ENCODE data around the gene MEIS3.
A peak's percentile ranks its signal among the peaks of the same experiment; 100 is the strongest.

Gene MEIS3

GRCh38 chr19:47436712-47437401 lies 17.5 kb upstream of the MEIS3 start:
- in situ Hi-C loops (cut with HindIII; ENCODE audit: low sequenced_read_pairs): no loop called here
- DNase-seq (ENCODE audit: low read depth, low spot score): peak; percentile 46
- H3K4me3 ChIP-seq (ENCODE audit: low read depth, low read length): no peak overlapping the region
- peak; percentile 83 for TF ChIP-seq CTCF (IDR thresholded peaks at IDR 0.05; ENCODE audit: low read depth, low read length)

DNA sequence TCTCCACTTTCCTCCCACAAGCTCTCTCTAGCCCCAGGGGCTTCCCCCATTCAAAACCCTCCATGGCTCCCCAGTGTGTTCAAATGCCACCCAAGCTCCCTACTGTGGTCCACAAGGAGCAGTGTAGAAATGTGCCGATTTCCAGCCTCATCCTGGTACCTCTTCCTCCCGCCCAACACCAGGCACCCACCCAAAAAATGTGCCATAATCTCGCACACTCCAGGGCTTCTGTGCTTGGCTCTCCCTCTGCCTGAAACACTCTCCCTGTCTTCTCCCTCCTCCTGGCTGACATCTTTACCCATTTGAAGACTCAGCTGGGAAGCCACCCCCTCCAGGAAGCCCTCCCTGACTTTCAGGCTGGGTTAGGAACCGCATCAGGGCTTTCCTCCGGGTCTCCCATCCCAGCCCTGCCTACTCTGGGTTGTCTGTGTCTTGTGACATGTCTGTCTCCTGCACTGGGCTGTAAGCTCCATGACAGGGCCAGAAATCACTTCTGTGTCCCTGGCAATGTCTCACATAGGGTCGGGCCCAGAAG lies 16.6 kb upstream of the MEIS3 start:
- in situ Hi-C loops (cut with HindIII; ENCODE audit: low sequenced_read_pairs): no loop called here
- DNase-seq (ENCODE audit: low read depth, low spot score): no peak
- TF ChIP-seq CTCF (IDR thresholded peaks at IDR 0.05; ENCODE audit: low read depth, low read length): no peak
- no peak overlapping the region for H3K4me3 ChIP-seq (ENCODE audit: low read depth, low read length)

GRCh38 chr19:47435196-47435595 lies 15.9 kb upstream of the MEIS3 start:
- TF ChIP-seq CTCF (IDR thresholded peaks at IDR 0.05; ENCODE audit: low read depth, low read length): no peak
- in situ Hi-C loops (cut with HindIII; ENCODE audit: low sequenced_read_pairs): no loop called here
- no peak overlapping the region for H3K4me3 ChIP-seq (ENCODE audit: low read depth, low read length)
- DNase-seq (ENCODE audit: low read depth, low spot score): no peak

- in situ Hi-C loops (cut with HindIII; ENCODE audit: low sequenced_read_pairs): no loop called here
- DNase-seq (ENCODE audit: low read depth, low spot score): no peak
- TF ChIP-seq CTCF (IDR thresholded peaks at IDR 0.05; ENCODE audit: low read depth, low read length): no peak
- no peak overlapping the region for H3K4me3 ChIP-seq (ENCODE audit: low read depth, low read length)
Observed at GRCh38 chr19:47434088-47434487, 14.8 kb upstream of the MEIS3 start.

GRCh38 chr19:47433121-47433520 lies 13.8 kb upstream of the MEIS3 start:
- no peak for TF ChIP-seq CTCF (IDR thresholded peaks at IDR 0.05; ENCODE audit: low read depth, low read length)
- in situ Hi-C loops (cut with HindIII; ENCODE audit: low sequenced_read_pairs): no loop called here
- no peak for DNase-seq (ENCODE audit: low read depth, low spot score)
- no peak overlapping the region for H3K4me3 ChIP-seq (ENCODE audit: low read depth, low read length)

DNA sequence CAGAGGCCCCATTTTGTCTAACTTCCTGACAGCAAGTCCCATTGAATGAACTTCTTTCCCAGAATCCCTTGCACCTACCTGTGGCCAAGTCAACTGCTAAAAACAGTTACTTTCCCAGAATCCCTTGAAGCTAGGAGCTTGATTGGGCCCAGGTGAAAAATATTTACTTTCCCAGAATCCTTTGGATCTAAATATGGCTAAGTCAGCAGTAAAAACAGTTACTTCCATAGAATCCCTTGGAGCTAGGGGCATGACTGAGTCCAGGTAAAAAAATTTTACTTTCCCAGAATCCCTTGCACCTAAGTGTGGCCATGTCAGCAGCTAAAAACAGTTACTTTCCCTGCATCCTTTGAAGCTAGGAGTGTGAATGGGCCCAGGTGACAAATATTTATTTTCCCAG lies 13.2 kb upstream of the MEIS3 start:
- DNase-seq (ENCODE audit: low read depth, low spot score): no peak
- no peak overlapping the region for H3K4me3 ChIP-seq (ENCODE audit: low read depth, low read length)
- in situ Hi-C loops (cut with HindIII; ENCODE audit: low sequenced_read_pairs): no loop called here
- TF ChIP-seq CTCF (IDR thresholded peaks at IDR 0.05; ENCODE audit: low read depth, low read length): no peak
